ENCODE results near the gene ART1. TPM values are rescaled to one million over a fixed set of nuclear protein-coding genes. Genes with fewer than 3 reads are reported as not detected.

Gene ART1
- total and polyA plus RNA-seq, 2 donors (not counting 1 experiment from before 2014, with no cell fraction given) = not detected

DNA sequence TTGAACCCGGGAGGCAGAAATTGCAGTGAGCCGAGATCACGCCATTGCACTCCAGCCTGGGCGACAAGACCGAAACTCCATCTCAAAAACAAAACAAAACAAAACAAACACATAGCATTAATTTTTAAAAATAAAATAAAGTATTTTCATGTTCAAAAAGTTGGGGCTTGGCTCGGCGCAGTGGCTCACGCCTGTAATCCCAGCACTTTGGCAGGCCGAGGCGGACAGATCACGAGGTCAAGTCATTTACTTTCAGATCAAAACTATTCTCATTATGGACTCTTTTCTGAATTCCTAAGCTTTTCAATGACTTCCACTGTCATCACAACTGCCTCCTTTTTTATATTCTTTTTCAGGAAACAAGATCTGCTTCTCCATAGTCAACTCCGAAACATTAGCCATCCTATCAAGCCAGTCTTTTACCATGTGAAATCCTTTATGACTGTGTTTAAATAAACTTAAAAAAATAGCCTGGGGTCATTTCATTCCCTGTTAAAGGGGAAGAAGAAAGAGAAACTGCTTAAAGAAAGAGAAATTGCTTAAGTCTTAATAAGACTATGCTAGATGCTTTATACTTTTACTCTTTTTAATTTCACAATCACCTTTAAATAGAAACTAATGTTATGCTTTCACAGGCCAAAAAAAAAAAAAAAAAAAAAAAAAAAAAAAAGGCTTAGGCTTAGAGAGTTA, 39.3 kb downstream of the ART1 start:
- Mint-ChIP-seq H3K4me3 (no peak overlapping the region), H3K4me1 (no peaks in the 10 kb centered on the region), H3K9me3 (ENCODE audit: insufficient read depth) (no peaks in the 10 kb centered on the region), H3K27ac (no peak overlapping the region), H3K27me3 (no peaks in the 10 kb centered on the region)
- ATAC-seq (ENCODE audit: low read depth) (no peak), DNase-seq (no peak)
- no peaks in the 10 kb centered on the region for H3K79me2 ChIP-seq (ENCODE audit: control insufficient read depth, insufficient read depth, low read length)
- ChIA-PET POLR2A (no interaction called here), CTCF (interaction anchor here (1.1 kb wide), 1 partner anchor 15 kb away, joined by 3 read pairs; no protein-coding TSS in a partner anchor)
- intact Hi-C loops (cut with micrococcal nuclease) = no loop called here
- H3K27ac ChIP-seq (ENCODE audit: low read length in 2 of 2) = no peak overlapping the region
- H3K9ac ChIP-seq (ENCODE audit: low read length) = no peak overlapping the region
- H3K9me3 ChIP-seq (ENCODE audit: control extremely low read depth in 1 of 3, control insufficient read depth in 2 of 3, insufficient read depth in 1 of 3, low read length in 2 of 3) = no peaks in the 10 kb centered on the region
- H4K20me1 ChIP-seq (ENCODE audit: control insufficient read depth, insufficient read depth, low read length, poor library complexity, severe bottlenecking) = no peaks in the 10 kb centered on the region
- no peak overlapping the region for H3K4me3 ChIP-seq (ENCODE audit: control extremely low read depth in 1 of 5, extremely low read depth in 1 of 5, insufficient read depth in 1 of 5, low read depth in 2 of 5, low read length in 4 of 5)
- over 99% methylated on average over 6 of the region's 12 CpGs for WGBS (ENCODE audit: insufficient coverage)
- TF ChIP-seq EZH2 (IDR thresholded peaks at IDR 0.05; ENCODE audit: borderline replicate concordance, insufficient read depth, low read depth, low read length, poor library complexity, severe bottlenecking) = no peak
- TF ChIP-seq, protein P1, sequence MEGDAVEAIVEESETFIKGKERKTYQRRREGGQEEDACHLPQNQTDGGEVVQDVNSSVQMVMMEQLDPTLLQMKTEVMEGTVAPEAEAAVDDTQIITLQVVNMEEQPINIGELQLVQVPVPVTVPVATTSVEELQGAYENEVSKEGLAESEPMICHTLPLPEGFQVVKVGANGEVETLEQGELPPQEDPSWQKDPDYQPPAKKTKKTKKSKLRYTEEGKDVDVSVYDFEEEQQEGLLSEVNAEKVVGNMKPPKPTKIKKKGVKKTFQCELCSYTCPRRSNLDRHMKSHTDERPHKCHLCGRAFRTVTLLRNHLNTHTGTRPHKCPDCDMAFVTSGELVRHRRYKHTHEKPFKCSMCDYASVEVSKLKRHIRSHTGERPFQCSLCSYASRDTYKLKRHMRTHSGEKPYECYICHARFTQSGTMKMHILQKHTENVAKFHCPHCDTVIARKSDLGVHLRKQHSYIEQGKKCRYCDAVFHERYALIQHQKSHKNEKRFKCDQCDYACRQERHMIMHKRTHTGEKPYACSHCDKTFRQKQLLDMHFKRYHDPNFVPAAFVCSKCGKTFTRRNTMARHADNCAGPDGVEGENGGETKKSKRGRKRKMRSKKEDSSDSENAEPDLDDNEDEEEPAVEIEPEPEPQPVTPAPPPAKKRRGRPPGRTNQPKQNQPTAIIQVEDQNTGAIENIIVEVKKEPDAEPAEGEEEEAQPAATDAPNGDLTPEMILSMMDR (IDR thresholded peaks at IDR 0.05) = no peak
- peaks cover 36 to 76% of the 10 kb centered on the region in 2 experiments for H3K36me3 ChIP-seq (replicated peaks in 1 of 2; ENCODE audit: control extremely low read depth in 1 of 2, control insufficient read depth in 1 of 2, extremely low read depth in 1 of 2, insufficient read depth in 2 of 2, low read length in 1 of 2)
- no peaks in the 10 kb centered on the region for H3K27me3 ChIP-seq (replicated peaks in 1 of 4; ENCODE audit: control extremely low read depth in 1 of 4, control insufficient read depth in 3 of 4, insufficient read depth in 4 of 4, low read length in 3 of 4)
- no peak overlapping the region for H3K4me2 ChIP-seq (replicated peaks; ENCODE audit: low read depth, low read length, poor library complexity, severe bottlenecking)
- no peak overlapping the region for H2AFZ ChIP-seq (ENCODE audit: insufficient read depth, low read depth, low read length, poor library complexity, severe bottlenecking)
- no peaks in the 10 kb centered on the region for H3K4me1 ChIP-seq (ENCODE audit: control insufficient read depth in 2 of 2, insufficient read depth in 2 of 2, low read length in 2 of 2)

DNA sequence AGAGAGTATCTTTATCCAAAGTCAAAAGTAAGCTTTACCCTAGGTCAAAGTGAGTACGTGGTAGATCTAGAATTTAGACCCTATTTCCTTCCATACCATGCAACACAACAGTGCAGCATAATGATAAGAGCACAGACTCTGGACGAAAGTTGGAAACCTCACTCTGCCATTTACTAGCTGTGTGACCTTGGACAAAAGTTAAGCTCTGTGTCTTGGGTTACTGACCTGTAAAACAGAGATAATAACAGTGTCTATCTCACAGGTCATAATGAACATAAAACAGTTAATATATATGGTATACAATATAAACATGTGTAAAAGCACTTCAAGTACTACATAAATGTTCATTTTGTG, 39.9 kb downstream of the ART1 start:
- intact Hi-C loops (cut with micrococcal nuclease) = no loop called here
- H3K27ac ChIP-seq (ENCODE audit: low read length in 2 of 2) = no peak overlapping the region
- no peak overlapping the region for H2AFZ ChIP-seq (ENCODE audit: insufficient read depth, low read depth, low read length, poor library complexity, severe bottlenecking)
- H4K20me1 ChIP-seq (ENCODE audit: control insufficient read depth, insufficient read depth, low read length, poor library complexity, severe bottlenecking) = no peaks in the 10 kb centered on the region
- no peaks in the 10 kb centered on the region for H3K79me2 ChIP-seq (ENCODE audit: control insufficient read depth, insufficient read depth, low read length)
- Mint-ChIP-seq H3K27ac (no peak overlapping the region), H3K27me3 (no peaks in the 10 kb centered on the region), H3K4me3 (no peak overlapping the region), H3K9me3 (ENCODE audit: insufficient read depth) (no peaks in the 10 kb centered on the region), H3K4me1 (no peaks in the 10 kb centered on the region)
- H3K4me3 ChIP-seq (ENCODE audit: control extremely low read depth in 1 of 5, extremely low read depth in 1 of 5, insufficient read depth in 1 of 5, low read depth in 2 of 5, low read length in 4 of 5) = no peak overlapping the region
- H3K4me1 ChIP-seq (ENCODE audit: control insufficient read depth in 2 of 2, insufficient read depth in 2 of 2, low read length in 2 of 2) = no peaks in the 10 kb centered on the region
- H3K9me3 ChIP-seq (ENCODE audit: control extremely low read depth in 1 of 3, control insufficient read depth in 2 of 3, insufficient read depth in 1 of 3, low read length in 2 of 3) = no peaks in the 10 kb centered on the region
- H3K27me3 ChIP-seq (replicated peaks in 1 of 4; ENCODE audit: control extremely low read depth in 1 of 4, control insufficient read depth in 3 of 4, insufficient read depth in 4 of 4, low read length in 3 of 4) = no peaks in the 10 kb centered on the region
- CTCF ChIA-PET = interaction anchor here (1.1 kb wide), 1 partner anchor 16 kb away, joined by 3 read pairs; no protein-coding TSS in a partner anchor
- ATAC-seq (ENCODE audit: low read depth) = no peak
- no peak overlapping the region for H3K9ac ChIP-seq (ENCODE audit: low read length)
- H3K36me3 ChIP-seq (replicated peaks in 1 of 2; ENCODE audit: control extremely low read depth in 1 of 2, control insufficient read depth in 1 of 2, extremely low read depth in 1 of 2, insufficient read depth in 2 of 2, low read length in 1 of 2) = peaks cover 33 to 75% of the 10 kb centered on the region in 2 experiments
- no peak for TF ChIP-seq EZH2 (IDR thresholded peaks at IDR 0.05; ENCODE audit: borderline replicate concordance, insufficient read depth, low read depth, low read length, poor library complexity, severe bottlenecking)
- TF ChIP-seq, protein P1 (IDR thresholded peaks at IDR 0.05) = no peak
- no peak overlapping the region for H3K4me2 ChIP-seq (replicated peaks; ENCODE audit: low read depth, low read length, poor library complexity, severe bottlenecking)
- WGBS (ENCODE audit: insufficient coverage) = no CpG with 5 or more reads among the region's 2 CpGs
- POLR2A ChIA-PET = no interaction called here
- no peak for DNase-seq

Measured in B cell (primary cell).